Osteoblast (primary cell): Measurements from ENCODE around the gene ADAM20. TPM values are rescaled to one million over a fixed set of nuclear protein-coding genes. Genes with fewer than 3 reads are reported as not detected.

Source experiments
- DNase-seq: peaks from one replicate; pipeline ENCODE4 v3.0.0; 2011; ENCODE audit warnings: low spot score, mixed read lengths; ENCODE audit not compliant: insufficient read length; ENCODE audit errors: missing footprints
- H2AFZ ChIP-seq: 2 replicates; pipeline ENCODE4 v1.6.0; 2011; ENCODE audit warnings: mild to moderate bottlenecking, low read length
- H3K27ac ChIP-seq: 2 replicates; pipeline ENCODE4 v1.5.1; 2011; ENCODE audit warnings: mild to moderate bottlenecking, low read depth, low read length, moderate library complexity
- H3K27me3 ChIP-seq: 2 replicates; pipeline ENCODE4 v1.6.0; 2012; ENCODE audit warnings: mild to moderate bottlenecking, control low read depth, inconsistent platforms, low read length, moderate library complexity; ENCODE audit not compliant: insufficient read depth
- H3K36me3 ChIP-seq: 2 replicates; pipeline ENCODE4 v1.5.1; 2011; ENCODE audit warnings: mild to moderate bottlenecking, low read length, control low read depth, moderate library complexity; ENCODE audit not compliant: insufficient read depth
- H3K4me1 ChIP-seq: 2 replicates; pipeline ENCODE4 v1.5.1; 2011; ENCODE audit warnings: mild to moderate bottlenecking, low read length, control low read depth, moderate library complexity; ENCODE audit not compliant: insufficient read depth
- H3K4me2 ChIP-seq: 2 replicates; pipeline ENCODE4 v1.6.0; 2011; ENCODE audit warnings: mild to moderate bottlenecking, low read length; ENCODE audit not compliant: insufficient read depth
- H3K4me3 ChIP-seq: fragments of 200-600 bp; sonication (generic); 3 replicates; pipeline ENCODE4 v1.5.1; 2012; ENCODE audit warnings: mild to moderate bottlenecking, low read length, inconsistent platforms; ENCODE audit not compliant: insufficient read depth
- H3K79me2 ChIP-seq: 2 replicates; pipeline ENCODE4 v1.6.0; 2012; ENCODE audit warnings: mild to moderate bottlenecking, low read length, control low read depth, inconsistent platforms; ENCODE audit not compliant: insufficient read depth
- H3K9me3 ChIP-seq: 2 replicates; pipeline ENCODE4 v1.5.1; 2011; ENCODE audit warnings: low read depth, low read length, control low read depth
- H4K20me1 ChIP-seq: 2 replicates; pipeline ENCODE4 v1.6.0; 2012; ENCODE audit warnings: mild to moderate bottlenecking, low read length, control low read depth; ENCODE audit not compliant: insufficient read depth
- total RNA-seq: library from RNA; depleted of rRNA; stranded (reverse); fragments of >200 nt; gene quantifications from 2 replicates; pipeline ENCODE4 v1.2.3, GENCODE V29; 2012
- TF ChIP-seq, protein P1 (sequence below): IDR thresholded peaks from 2 replicates; pipeline ENCODE4 v1.5.1; 2011; ENCODE audit warnings: mild to moderate bottlenecking, low read depth, low read length, moderate library complexity; ENCODE audit errors: extremely low read depth

The ADAM20 gene
- total RNA-seq, 1 donor: 1.8 TPM

DNA sequence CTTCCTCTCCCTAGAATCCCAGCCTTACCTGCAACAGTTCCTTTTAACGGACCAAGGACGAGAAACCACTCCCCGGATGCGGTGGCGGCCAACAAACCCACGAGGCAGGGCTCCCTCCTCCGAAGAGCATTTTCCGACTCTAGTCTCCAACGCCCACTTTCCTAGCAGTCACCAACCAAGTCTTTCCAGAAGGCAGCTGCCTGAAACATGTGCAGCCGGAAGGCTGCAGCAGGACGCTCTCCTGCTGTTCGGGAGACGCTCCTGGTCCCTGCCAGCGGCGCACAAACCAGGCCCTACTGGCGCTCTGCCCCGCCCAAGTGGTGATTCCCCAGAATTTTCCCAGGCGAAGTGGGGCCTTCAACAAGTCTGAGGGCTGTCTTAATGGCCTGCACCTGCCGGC lies 21.1 kb upstream of the ADAM20 start:
- H3K27ac ChIP-seq: no peak overlapping the region
- peaks cover 3% of the 10 kb centered on the region for H3K4me1 ChIP-seq
- peak overlapping the region; percentile 60 for H3K4me3 ChIP-seq
- peak; percentile 49 for DNase-seq
- peak overlapping the region; percentile 81 for H3K4me2 ChIP-seq
- H2AFZ ChIP-seq: peak overlapping the region; percentile 89
- TF ChIP-seq, protein P1, sequence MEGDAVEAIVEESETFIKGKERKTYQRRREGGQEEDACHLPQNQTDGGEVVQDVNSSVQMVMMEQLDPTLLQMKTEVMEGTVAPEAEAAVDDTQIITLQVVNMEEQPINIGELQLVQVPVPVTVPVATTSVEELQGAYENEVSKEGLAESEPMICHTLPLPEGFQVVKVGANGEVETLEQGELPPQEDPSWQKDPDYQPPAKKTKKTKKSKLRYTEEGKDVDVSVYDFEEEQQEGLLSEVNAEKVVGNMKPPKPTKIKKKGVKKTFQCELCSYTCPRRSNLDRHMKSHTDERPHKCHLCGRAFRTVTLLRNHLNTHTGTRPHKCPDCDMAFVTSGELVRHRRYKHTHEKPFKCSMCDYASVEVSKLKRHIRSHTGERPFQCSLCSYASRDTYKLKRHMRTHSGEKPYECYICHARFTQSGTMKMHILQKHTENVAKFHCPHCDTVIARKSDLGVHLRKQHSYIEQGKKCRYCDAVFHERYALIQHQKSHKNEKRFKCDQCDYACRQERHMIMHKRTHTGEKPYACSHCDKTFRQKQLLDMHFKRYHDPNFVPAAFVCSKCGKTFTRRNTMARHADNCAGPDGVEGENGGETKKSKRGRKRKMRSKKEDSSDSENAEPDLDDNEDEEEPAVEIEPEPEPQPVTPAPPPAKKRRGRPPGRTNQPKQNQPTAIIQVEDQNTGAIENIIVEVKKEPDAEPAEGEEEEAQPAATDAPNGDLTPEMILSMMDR: no peak
- H3K27me3 ChIP-seq: no peaks in the 10 kb centered on the region
- H4K20me1 ChIP-seq: no peaks in the 10 kb centered on the region
- no peaks in the 10 kb centered on the region for H3K79me2 ChIP-seq
- H3K36me3 ChIP-seq: no peaks in the 10 kb centered on the region
- no peaks in the 10 kb centered on the region for H3K9me3 ChIP-seq

DNA sequence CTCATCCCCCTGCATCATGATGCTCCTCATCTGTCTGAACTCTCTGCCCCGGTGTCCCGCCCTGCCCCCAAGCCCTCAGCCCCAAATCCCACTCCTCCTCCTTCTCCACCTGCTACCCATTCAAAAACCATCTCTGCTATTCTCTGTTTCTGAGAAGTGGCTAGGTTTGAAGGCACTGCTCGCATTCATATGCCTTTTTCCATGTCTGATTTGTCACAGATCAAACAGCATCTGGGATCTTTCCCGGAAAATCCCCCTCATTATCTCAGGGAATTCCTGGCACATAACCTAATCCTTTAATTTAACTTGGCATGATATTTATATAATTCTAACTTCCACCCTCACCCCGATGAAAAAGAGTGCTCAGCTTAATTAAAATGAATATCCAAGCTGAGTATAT lies 3.3 kb upstream of the ADAM20 start:
- H3K36me3 ChIP-seq: no peaks in the 10 kb centered on the region
- TF ChIP-seq, protein P1: no peak
- no peaks in the 10 kb centered on the region for H4K20me1 ChIP-seq
- no peak overlapping the region for H3K4me3 ChIP-seq
- H2AFZ ChIP-seq: no peak overlapping the region
- no peak overlapping the region for H3K4me2 ChIP-seq
- no peaks in the 10 kb centered on the region for H3K27me3 ChIP-seq
- H3K27ac ChIP-seq: no peak overlapping the region
- no peaks in the 10 kb centered on the region for H3K79me2 ChIP-seq
- DNase-seq: no peak
- no peaks in the 10 kb centered on the region for H3K4me1 ChIP-seq
- no peaks in the 10 kb centered on the region for H3K9me3 ChIP-seq

DNA sequence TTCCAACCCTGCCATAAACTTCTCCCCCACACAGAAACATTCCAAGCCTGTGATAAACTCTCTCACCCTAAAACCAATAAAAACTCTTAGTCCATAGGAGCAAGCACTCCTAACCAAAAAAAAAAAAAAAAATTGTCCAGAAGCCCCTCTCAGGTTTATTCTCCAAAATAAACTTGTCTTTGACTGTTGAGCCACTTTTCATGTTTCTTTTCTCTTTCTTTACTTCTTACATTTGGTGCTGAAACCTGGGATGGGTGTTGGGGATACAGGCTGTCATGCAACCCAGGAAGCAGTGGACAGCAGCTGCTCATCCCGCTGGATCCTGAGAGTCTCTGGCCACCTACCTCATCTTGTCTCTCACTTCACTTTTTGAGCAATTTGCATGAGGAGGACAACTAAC lies 2.0 kb upstream of the ADAM20 start:
- no peaks in the 10 kb centered on the region for H3K36me3 ChIP-seq
- no peak overlapping the region for H3K4me3 ChIP-seq
- no peaks in the 10 kb centered on the region for H4K20me1 ChIP-seq
- H3K27me3 ChIP-seq: no peaks in the 10 kb centered on the region
- no peak for DNase-seq
- H2AFZ ChIP-seq: no peak overlapping the region
- H3K9me3 ChIP-seq: no peaks in the 10 kb centered on the region
- H3K4me1 ChIP-seq: no peaks in the 10 kb centered on the region
- no peak overlapping the region for H3K27ac ChIP-seq
- TF ChIP-seq, protein P1: no peak
- H3K79me2 ChIP-seq: no peaks in the 10 kb centered on the region
- no peak overlapping the region for H3K4me2 ChIP-seq

DNA sequence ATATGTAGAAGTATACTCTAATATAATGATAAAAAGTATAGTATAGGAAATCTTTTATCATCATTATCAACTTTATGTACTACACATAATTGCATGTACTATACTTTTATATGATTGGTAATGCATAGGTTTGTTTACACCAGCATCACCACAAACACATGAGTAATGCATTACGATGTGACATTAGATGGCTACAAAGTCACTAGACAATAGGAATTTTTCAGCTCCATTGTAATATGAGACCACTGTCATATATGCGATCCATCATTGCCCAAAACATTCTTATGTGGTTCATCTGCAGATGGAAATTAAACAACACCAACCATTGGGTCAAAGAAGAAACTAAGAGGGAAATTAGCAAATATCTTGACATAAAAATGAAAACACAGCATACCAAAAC lies 4.4 kb downstream of the ADAM20 start:
- no peaks in the 10 kb centered on the region for H3K4me1 ChIP-seq
- TF ChIP-seq, protein P1: no peak
- H3K4me2 ChIP-seq: no peak overlapping the region
- no peaks in the 10 kb centered on the region for H3K36me3 ChIP-seq
- no peak overlapping the region for H3K27ac ChIP-seq
- H2AFZ ChIP-seq: no peak overlapping the region
- H3K9me3 ChIP-seq: no peaks in the 10 kb centered on the region
- no peak overlapping the region for H3K4me3 ChIP-seq
- no peaks in the 10 kb centered on the region for H3K79me2 ChIP-seq
- no peak for DNase-seq
- no peaks in the 10 kb centered on the region for H3K27me3 ChIP-seq
- no peaks in the 10 kb centered on the region for H4K20me1 ChIP-seq
